Astrocyte of the cerebellum (primary cell): ENCODE results near the gene GMNC.
A peak's percentile ranks its signal among the peaks of the same experiment; 100 is the strongest.
"Not testable (repeated sequence)": the region's sequence is repeated elsewhere in the genome, so short reads cannot be mapped to it uniquely, and the experiment has no call there.

ENCODE experiments used
- DNase-seq: peaks from one replicate; pipeline ENCODE4 v3.0.0-alpha.2; 2011; ENCODE audit warnings: low read depth
- H3K4me3 ChIP-seq: 2 replicates; pipeline ENCODE4 v1.5.1; 2011; ENCODE audit warnings: mild to moderate bottlenecking, low read depth, low read length, moderate library complexity
- in situ Hi-C: cut with HindIII; loops from 2 replicates; pipeline ENCODE4 v1.10.0; 2017; ENCODE audit warnings: low sequenced_read_pairs
- TF ChIP-seq, protein P1 (sequence below): IDR thresholded peaks from 2 replicates; pipeline ENCODE4 v1.5.1; 2012; ENCODE audit warnings: low read length, low read depth, moderate library complexity, mild to moderate bottlenecking; ENCODE audit errors: missing control alignments

The GMNC gene

GRCh38 chr3:190886945-190887344, 24.5 kb upstream of the GMNC start:
- H3K4me3 ChIP-seq: no peak overlapping the region
- in situ Hi-C loops: no loop called here
- TF ChIP-seq, protein P1, sequence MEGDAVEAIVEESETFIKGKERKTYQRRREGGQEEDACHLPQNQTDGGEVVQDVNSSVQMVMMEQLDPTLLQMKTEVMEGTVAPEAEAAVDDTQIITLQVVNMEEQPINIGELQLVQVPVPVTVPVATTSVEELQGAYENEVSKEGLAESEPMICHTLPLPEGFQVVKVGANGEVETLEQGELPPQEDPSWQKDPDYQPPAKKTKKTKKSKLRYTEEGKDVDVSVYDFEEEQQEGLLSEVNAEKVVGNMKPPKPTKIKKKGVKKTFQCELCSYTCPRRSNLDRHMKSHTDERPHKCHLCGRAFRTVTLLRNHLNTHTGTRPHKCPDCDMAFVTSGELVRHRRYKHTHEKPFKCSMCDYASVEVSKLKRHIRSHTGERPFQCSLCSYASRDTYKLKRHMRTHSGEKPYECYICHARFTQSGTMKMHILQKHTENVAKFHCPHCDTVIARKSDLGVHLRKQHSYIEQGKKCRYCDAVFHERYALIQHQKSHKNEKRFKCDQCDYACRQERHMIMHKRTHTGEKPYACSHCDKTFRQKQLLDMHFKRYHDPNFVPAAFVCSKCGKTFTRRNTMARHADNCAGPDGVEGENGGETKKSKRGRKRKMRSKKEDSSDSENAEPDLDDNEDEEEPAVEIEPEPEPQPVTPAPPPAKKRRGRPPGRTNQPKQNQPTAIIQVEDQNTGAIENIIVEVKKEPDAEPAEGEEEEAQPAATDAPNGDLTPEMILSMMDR: no peak
- no peak for DNase-seq

DNA sequence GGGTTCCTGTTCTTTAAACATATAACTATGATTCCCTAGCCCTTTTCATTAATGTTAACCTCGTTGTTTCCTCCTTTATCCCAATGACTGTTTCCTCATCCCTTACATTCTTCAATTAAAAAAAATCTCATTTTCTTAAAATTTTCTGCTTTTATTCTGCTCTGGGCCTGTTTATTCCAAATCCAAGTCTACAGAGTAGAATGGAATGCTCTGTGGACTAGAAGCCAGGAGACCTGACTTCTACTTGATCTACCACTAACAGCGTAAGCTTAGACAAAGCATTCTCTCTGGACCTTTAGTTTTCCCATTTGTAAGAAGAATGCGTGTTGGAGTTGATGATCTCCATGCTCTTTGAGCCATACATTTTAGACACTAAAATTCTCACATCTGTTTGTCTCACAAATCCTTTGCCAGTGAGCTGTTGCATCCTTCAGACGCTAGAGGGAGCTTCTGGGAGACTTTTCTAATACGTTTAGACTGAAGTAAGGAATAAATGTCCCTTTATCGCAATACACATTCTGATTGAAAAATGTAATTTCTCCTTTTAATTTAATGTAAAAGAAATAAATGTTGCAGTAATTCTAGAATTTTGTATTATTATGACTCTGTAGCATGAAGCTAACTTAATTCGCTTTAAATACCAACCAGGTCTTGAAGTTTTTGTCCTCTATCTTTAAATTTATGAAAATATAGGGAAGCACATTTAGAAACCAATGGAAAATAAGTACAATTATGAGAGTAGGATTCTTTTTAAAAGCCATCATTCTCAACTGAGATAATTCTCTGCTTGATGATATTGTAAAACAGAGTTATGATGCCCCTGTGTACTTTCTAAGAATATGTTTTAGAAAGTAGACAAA, 21.7 kb upstream of the GMNC start:
- in situ Hi-C loops: no loop called here
- TF ChIP-seq, protein P1: peak; percentile 95
- DNase-seq: peak; percentile 52
- H3K4me3 ChIP-seq: no peak overlapping the region

- in situ Hi-C loops: no loop called here
- H3K4me3 ChIP-seq: no peak overlapping the region
- TF ChIP-seq, protein P1: no peak
- DNase-seq: no peak
Observed at GRCh38 chr3:190883141-190883540, 20.6 kb upstream of the GMNC start.

GRCh38 chr3:190877925-190878324, 15.4 kb upstream of the GMNC start:
- DNase-seq: no peak
- TF ChIP-seq, protein P1: peak; percentile 31
- H3K4me3 ChIP-seq: no peak overlapping the region
- in situ Hi-C loops: no loop called here

GRCh38 chr3:190876433-190876832, 13.9 kb upstream of the GMNC start:
- in situ Hi-C loops, H3K4me3 ChIP-seq, DNase-seq: not testable (repeated sequence)

DNA sequence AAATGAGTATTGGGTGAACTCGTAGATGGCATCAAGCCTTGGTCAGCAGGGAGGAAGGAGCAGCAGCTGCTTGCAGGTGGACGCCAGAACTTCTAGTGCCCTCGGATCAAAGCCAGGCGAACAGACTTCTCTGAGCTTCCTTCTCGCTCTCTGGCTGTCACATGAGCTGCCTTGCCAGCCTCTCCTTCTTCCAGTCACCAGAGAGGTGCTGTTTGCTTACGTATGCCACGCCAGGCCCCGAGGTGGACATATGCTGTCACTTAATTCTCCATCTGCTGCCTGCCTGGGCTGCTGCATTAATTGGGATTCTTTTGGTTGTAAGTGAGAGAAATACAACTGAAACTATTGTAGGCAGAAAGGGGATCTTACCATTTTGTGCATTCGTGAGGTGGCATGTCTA, 12.6 kb upstream of the GMNC start:
- in situ Hi-C loops, H3K4me3 ChIP-seq, DNase-seq: not testable (repeated sequence)

- DNase-seq: no peak
- no peak overlapping the region for H3K4me3 ChIP-seq
- in situ Hi-C loops: no loop called here
- TF ChIP-seq, protein P1: no peak
Observed at GRCh38 chr3:190870127-190870526, 7.6 kb upstream of the GMNC start.
